Panc1 (cell line): ENCODE data around the gene PARS2. TPM values are rescaled to one million over a fixed set of nuclear protein-coding genes. Genes with fewer than 3 reads are reported as not detected.

Source experiments
- ATAC-seq: fragments of 200-7000 bp; cut with Tn5 transposase; 2 replicates; pipeline ENCODE4 v1.9.1; 2020; ENCODE audit warnings: mild to moderate bottlenecking, moderate library complexity
- BruUV-seq: library from RNA; stranded (reverse); fragments of 400-500 nt; replicated peaks from 2 replicates; lab custom pipeline; 2021; lab: Mats Ljungman, UMichigan
- CTCF ChIA-PET: fragments of 300-600 bp; sonication (Branson Sonifier 250); formaldehyde crosslinking; loops from one replicate; lab custom pipeline; 2022; ENCODE audit warnings: antibody characterized with exemption; lab: Charles Lee
- POLR2A ChIA-PET: fragments of 300-600 bp; sonication (Branson Sonifier 250); formaldehyde crosslinking; loops from one replicate; lab custom pipeline; 2022; ENCODE audit warnings: antibody characterized with exemption; lab: Charles Lee
- DNase-seq: peaks from one replicate; pipeline ENCODE4 v3.0.0-alpha.2; 2010; ENCODE audit warnings: low read depth, low spot score
- H3K27ac ChIP-seq: 2 replicates; pipeline ENCODE4 v1.5.1; 2011; ENCODE audit warnings: mild to moderate bottlenecking, low read length, inconsistent platforms
- H3K27me3 ChIP-seq: fragments of 200-500 bp; sonication (Bioruptor generic); 2 replicates; pipeline ENCODE4 v1.6.0; 2014; ENCODE audit warnings: low read length, inconsistent platforms; ENCODE audit not compliant: control insufficient read depth, insufficient read depth
- H3K36me3 ChIP-seq: fragments of 200-500 bp; sonication (Bioruptor generic); 2 replicates; pipeline ENCODE4 v1.5.1; 2014; ENCODE audit warnings: inconsistent platforms, mild to moderate bottlenecking, low read length, moderate library complexity; ENCODE audit not compliant: control insufficient read depth, insufficient read depth
- H3K4me1 ChIP-seq: 2 replicates; pipeline ENCODE4 v1.5.1; 2011; ENCODE audit warnings: inconsistent platforms, mild to moderate bottlenecking, low read length, moderate library complexity; ENCODE audit not compliant: control insufficient read depth, insufficient read depth
- H3K4me3 ChIP-seq, 2 experiments: 2 replicates each; pipeline ENCODE4 v1.5.1; 2011 to 2012; ENCODE audit warnings: low read depth in 2 of 2, low read length in 2 of 2, mild to moderate bottlenecking in 2 of 2, inconsistent platforms in 1 of 2, moderate library complexity in 1 of 2
- H3K9me3 ChIP-seq: fragments of 200-500 bp; sonication (Bioruptor generic); 2 replicates; pipeline ENCODE4 v1.5.1; 2014; ENCODE audit warnings: low read depth, mild to moderate bottlenecking, inconsistent platforms, low read length, moderate library complexity; ENCODE audit not compliant: control insufficient read depth, insufficient read depth
- CTCF ChIP-seq: fragments of 450-650 bp; IDR thresholded peaks from 2 replicates; pipeline ENCODE4 v1.5.1; 2017; ENCODE audit warnings: mild to moderate bottlenecking
- POLR2AphosphoS5 ChIP-seq: IDR thresholded peaks from 2 replicates; pipeline ENCODE4 v1.6.1; 2012; ENCODE audit warnings: mild to moderate bottlenecking, low read depth, low read length, moderate library complexity
- REST ChIP-seq, 2 experiments: IDR thresholded peaks; 2 replicates each; pipeline ENCODE4 v1.6.1; 2011 to 2012; ENCODE audit warnings: low read depth in 2 of 2, control low read depth in 1 of 2, low read length in 1 of 2, mild to moderate bottlenecking in 1 of 2, moderate library complexity in 1 of 2; ENCODE audit not compliant: insufficient read depth in 1 of 2
- SIN3A ChIP-seq: IDR thresholded peaks from 2 replicates; pipeline ENCODE4 v1.6.1; 2012; ENCODE audit warnings: low read depth, mild to moderate bottlenecking, low read length, moderate library complexity, borderline replicate concordance; ENCODE audit not compliant: insufficient read depth
- TCF7L2 ChIP-seq: IDR thresholded peaks from 2 replicates; pipeline ENCODE4 v1.6.1; 2011; ENCODE audit warnings: mild to moderate bottlenecking, low read depth, low read length, inconsistent platforms
- in situ Hi-C: cut with HindIII; loops from 2 replicates; pipeline ENCODE4 v1.10.0; 2016; ENCODE audit warnings: low sequenced_read_pairs, low pct_unique_long_range_greater_than_20kb
- intact Hi-C: fragments of 100-400 bp; cut with micrococcal nuclease; formaldehyde crosslinking; loops from one replicate; pipeline ENCODE4 v1.10.0; 2022; ENCODE audit not compliant: unreplicated experiment
- total RNA-seq: library from RNA; stranded (reverse); gene quantifications from one replicate; pipeline ENCODE4 v1.2.1, GENCODE V29; 2021; ENCODE audit not compliant: unreplicated experiment

The PARS2 gene
- total RNA-seq, 1 experiment from 2014 or later, result 4.4 TPM

- H3K27ac ChIP-seq, result no peak overlapping the region
- POLR2A ChIA-PET, result no interaction called here
- intact Hi-C loops, result no loop called here
Observed at GRCh38 chr1:54795356-54795665, 31.0 kb upstream of the PARS2 start.

More at GRCh38 chr1:54795356-54795665, 31.0 kb upstream of the PARS2 start:
- in situ Hi-C loops, result no loop called here
- H3K9me3 ChIP-seq, result no peaks in the 10 kb centered on the region
- H3K4me1 ChIP-seq, result no peaks in the 10 kb centered on the region; the same call in 1 of the 2 replicates
- H3K4me3 ChIP-seq, result no peak overlapping the region
- no peak for TF ChIP-seq CTCF
- no peak for TF ChIP-seq TCF7L2
- no peak for TF ChIP-seq POLR2AphosphoS5
- no peak for TF ChIP-seq SIN3A
- TF ChIP-seq REST (IDR thresholded peaks at IDR 0.05; ENCODE audit: insufficient read depth in 1 of 2, low read depth in 2 of 2, low read length in 1 of 2), result no peak
- CTCF ChIA-PET, result interaction anchor here (0.5 kb wide), 1 partner anchor 926 kb away, joined by 4 read pairs; no protein-coding TSS in a partner anchor
- H3K36me3 ChIP-seq, result no peaks in the 10 kb centered on the region
- ATAC-seq, result no peak
- no peak for DNase-seq
- no TSS peak for BruUV-seq
- H3K27me3 ChIP-seq, result no peaks in the 10 kb centered on the region
